ENCODE results near the gene PCDHGA5.

The PCDHGA5 gene

DNA sequence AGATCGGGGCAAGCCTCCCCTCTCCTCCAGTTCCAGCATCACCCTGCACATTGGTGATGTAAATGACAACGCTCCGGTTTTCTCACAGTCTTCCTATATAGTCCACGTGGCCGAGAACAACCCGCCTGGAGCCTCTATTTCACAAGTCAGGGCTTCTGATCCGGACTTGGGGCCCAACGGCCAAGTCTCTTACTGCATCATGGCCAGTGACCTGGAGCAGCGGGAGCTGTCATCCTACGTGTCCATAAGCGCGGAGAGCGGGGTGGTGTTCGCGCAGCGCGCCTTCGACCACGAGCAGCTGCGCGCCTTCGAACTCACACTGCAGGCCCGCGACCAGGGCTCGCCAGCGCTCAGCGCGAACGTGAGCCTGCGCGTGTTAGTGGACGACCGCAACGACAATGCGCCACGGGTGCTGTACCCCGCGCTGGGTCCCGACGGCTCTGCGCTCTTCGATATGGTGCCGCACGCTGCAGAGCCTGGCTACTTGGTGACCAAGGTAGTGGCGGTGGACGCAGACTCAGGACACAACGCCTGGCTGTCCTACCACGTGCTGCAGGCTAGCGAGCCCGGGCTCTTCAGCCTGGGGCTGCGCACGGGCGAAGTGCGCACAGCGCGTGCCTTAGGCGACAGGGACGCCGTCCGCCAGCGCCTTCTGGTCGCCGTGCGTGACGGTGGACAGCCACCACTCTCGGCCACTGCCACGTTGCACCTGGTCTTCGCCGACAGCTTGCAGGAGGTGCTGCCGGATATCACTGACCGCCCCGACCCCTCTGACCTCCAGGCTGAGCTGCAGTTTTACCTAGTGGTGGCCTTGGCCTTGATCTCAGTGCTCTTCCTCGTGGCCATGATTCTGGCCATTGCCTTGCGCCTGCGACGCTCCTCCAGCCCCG, 25.4 kb downstream of the PCDHGA5 start:
- Histone ChIP-seq H4K8ac (ENCODE audit: low read depth, low read length) (no peak overlapping the region), H3K23ac (ENCODE audit: low read depth, low read length, poor library complexity) (peak overlapping the region; percentile 16), H3K9ac (ENCODE audit: low read depth, low read length, poor library complexity) (peak overlapping the region; percentile 51), H2BK5ac (ENCODE audit: low read length) (no peak overlapping the region), H2AFZ (ENCODE audit: low read length) (no peak overlapping the region), H4K91ac (ENCODE audit: low read depth, low read length, poor library complexity) (no peak overlapping the region), H2AK5ac (ENCODE audit: low read depth, low read length) (no peak overlapping the region), H3K9me3 (replicated peaks in 1 of 2; ENCODE audit: control insufficient read depth in 2 of 2, insufficient read depth in 1 of 2, low read depth in 1 of 2, low read length in 2 of 2) (peaks cover 40 to 70% of the 10 kb centered on the region in 2 donors), H3K36me3 (replicated peaks in 1 of 2; ENCODE audit: control insufficient read depth in 2 of 2, insufficient read depth in 2 of 2, low read length in 2 of 2) (peaks cover 14 to 26% of the 10 kb centered on the region in 2 donors), H3K4me2 (ENCODE audit: insufficient read depth, low read length, poor library complexity, severe bottlenecking) (no peak overlapping the region), H3K79me1 (ENCODE audit: low read depth, low read length) (peaks cover 4% of the 10 kb centered on the region), H2BK120ac (ENCODE audit: low read depth, low read length) (no peak overlapping the region), H3K14ac (ENCODE audit: low read length) (no peak overlapping the region), H3K27ac (replicated peaks; ENCODE audit: low read length) (no peak overlapping the region), H3K4me3 (ENCODE audit: low read length in 2 of 2) (peak overlapping the region in 1 of 2 donors; percentile 24), H3K18ac (ENCODE audit: low read length) (peak overlapping the region; percentile 30), H2BK15ac (ENCODE audit: low read length) (no peak overlapping the region), H3K4ac (ENCODE audit: low read length) (no peak overlapping the region), H3K4me1 (ENCODE audit: control insufficient read depth in 2 of 2, insufficient read depth in 1 of 2, low read depth in 1 of 2, low read length in 2 of 2) (no peaks in the 10 kb centered on the region), H3K27me3 (ENCODE audit: control insufficient read depth in 3 of 3, insufficient read depth in 3 of 3, low read depth in 1 of 3, low read length in 3 of 3) (no peaks in the 10 kb centered on the region), H2BK12ac (ENCODE audit: low read length) (no peak overlapping the region)
- WGBS, 2 donors (ENCODE audit: extremely low coverage in 2 of 2, insufficient read length in 2 of 2, insufficient replicate concordance in 1 of 2): no CpG with 5 or more reads among the region's 77 CpGs
- DNase-seq (ENCODE audit: low spot score): no peak

DNA sequence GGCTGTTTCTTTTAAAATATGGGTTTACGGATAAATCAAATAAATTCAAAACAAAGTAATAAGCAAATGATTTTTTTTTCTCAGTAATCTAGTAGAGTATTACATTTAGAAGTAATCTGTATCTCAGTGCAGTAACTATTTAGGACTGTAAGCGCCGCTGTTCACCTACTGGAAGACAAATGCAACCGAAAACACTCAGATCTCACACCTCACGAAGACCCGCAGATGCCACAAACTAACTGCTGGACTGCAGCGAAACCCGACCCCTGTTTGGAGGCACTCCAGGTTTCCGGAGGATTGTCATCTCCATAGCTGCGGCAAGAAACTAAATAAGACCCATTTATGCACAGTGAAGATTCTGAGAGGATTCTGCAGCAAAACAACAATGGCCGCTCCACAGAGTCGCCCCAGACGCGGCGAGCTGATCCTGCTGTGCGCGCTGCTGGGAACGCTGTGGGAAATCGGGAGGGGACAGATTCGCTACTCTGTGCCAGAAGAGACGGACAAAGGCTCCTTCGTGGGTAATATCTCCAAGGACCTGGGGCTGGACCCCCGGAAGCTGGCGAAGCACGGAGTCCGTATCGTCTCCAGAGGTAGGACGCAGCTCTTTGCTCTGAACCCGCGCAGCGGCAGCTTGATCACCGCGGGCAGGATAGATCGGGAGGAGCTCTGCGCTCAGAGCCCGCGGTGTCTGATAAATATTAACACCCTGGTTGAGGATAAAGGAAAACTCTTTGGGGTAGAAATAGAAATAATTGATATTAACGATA, 28.7 kb downstream of the PCDHGA5 start, which contains the start of gene PCDHGA8:
TSS of gene PCDHGA8 (plus strand) at position 205 of the 770 bp plus-strand sequence. CDS start at position 386, 181 bp downstream.
- H3K4me2 ChIP-seq (ENCODE audit: insufficient read depth, low read length, poor library complexity, severe bottlenecking): no peak within 1 kb of the TSS
- H2BK15ac ChIP-seq (ENCODE audit: low read length): no peak within 1 kb of the TSS
- no peaks in the 10 kb centered on the region for H3K27me3 ChIP-seq (ENCODE audit: control insufficient read depth in 3 of 3, insufficient read depth in 3 of 3, low read depth in 1 of 3, low read length in 3 of 3)
- H3K18ac ChIP-seq (ENCODE audit: low read length): no peak within 1 kb of the TSS
- no peak within 1 kb of the TSS for H2AK5ac ChIP-seq (ENCODE audit: low read depth, low read length)
- H3K4ac ChIP-seq (ENCODE audit: low read length): no peak within 1 kb of the TSS
- H3K27ac ChIP-seq (replicated peaks; ENCODE audit: low read length): no peak within 1 kb of the TSS
- no CpG with 5 or more reads among the region's 38 CpGs for WGBS, 2 donors (ENCODE audit: extremely low coverage in 2 of 2, insufficient read length in 2 of 2, insufficient replicate concordance in 1 of 2)
- H3K9me3 ChIP-seq (replicated peaks in 1 of 2; ENCODE audit: control insufficient read depth in 2 of 2, insufficient read depth in 1 of 2, low read depth in 1 of 2, low read length in 2 of 2): peaks cover 40 to 85% of the 10 kb centered on the region in 2 donors
- H3K79me1 ChIP-seq (ENCODE audit: low read depth, low read length): peaks cover 6% of the 10 kb centered on the region
- H2AFZ ChIP-seq (ENCODE audit: low read length): no peak within 1 kb of the TSS
- no peak within 1 kb of the TSS for H2BK12ac ChIP-seq (ENCODE audit: low read length)
- DNase-seq (ENCODE audit: low spot score): no peak
- no peak within 1 kb of the TSS for H2BK120ac ChIP-seq (ENCODE audit: low read depth, low read length)
- no peak within 1 kb of the TSS for H4K91ac ChIP-seq (ENCODE audit: low read depth, low read length, poor library complexity)
- no peak within 1 kb of the TSS for H2BK5ac ChIP-seq (ENCODE audit: low read length)
- H4K8ac ChIP-seq (ENCODE audit: low read depth, low read length): no peak within 1 kb of the TSS
- H3K9ac ChIP-seq (ENCODE audit: low read depth, low read length, poor library complexity): no peak within 1 kb of the TSS
- H3K36me3 ChIP-seq (replicated peaks in 1 of 2; ENCODE audit: control insufficient read depth in 2 of 2, insufficient read depth in 2 of 2, low read length in 2 of 2): peaks cover 14 to 26% of the 10 kb centered on the region in 2 donors
- no peaks in the 10 kb centered on the region for H3K4me1 ChIP-seq (ENCODE audit: control insufficient read depth in 2 of 2, insufficient read depth in 1 of 2, low read depth in 1 of 2, low read length in 2 of 2)
- H3K23ac ChIP-seq (ENCODE audit: low read depth, low read length, poor library complexity): no peak within 1 kb of the TSS
- H3K4me3 ChIP-seq (ENCODE audit: low read length in 2 of 2): no peak within 1 kb of the TSS
- no peak within 1 kb of the TSS for H3K14ac ChIP-seq (ENCODE audit: low read length)

DNA sequence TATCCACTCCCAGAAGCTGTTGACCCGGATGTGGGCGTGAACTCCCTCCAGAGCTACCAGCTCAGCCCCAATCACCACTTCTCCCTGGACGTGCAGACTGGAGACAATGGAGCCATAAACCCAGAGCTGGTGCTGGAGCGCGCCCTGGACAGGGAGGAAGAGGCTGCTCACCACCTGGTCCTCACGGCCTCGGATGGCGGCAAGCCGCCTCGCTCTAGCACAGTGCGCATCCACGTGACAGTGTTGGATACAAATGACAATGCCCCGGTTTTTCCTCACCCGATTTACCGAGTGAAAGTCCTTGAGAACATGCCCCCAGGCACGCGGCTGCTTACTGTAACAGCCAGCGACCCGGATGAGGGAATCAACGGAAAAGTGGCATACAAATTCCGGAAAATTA, 29.3 kb downstream of the PCDHGA5 start:
- no peak for DNase-seq (ENCODE audit: low spot score)
- no peak overlapping the region for H3K27ac ChIP-seq (replicated peaks; ENCODE audit: low read length)
- WGBS, 2 donors (ENCODE audit: extremely low coverage in 2 of 2, insufficient read length in 2 of 2, insufficient replicate concordance in 1 of 2): no CpG with 5 or more reads among the region's 21 CpGs
- H3K14ac ChIP-seq (ENCODE audit: low read length): no peak overlapping the region
- H2BK5ac ChIP-seq (ENCODE audit: low read length): no peak overlapping the region
- H2BK15ac ChIP-seq (ENCODE audit: low read length): no peak overlapping the region
- H2BK12ac ChIP-seq (ENCODE audit: low read length): no peak overlapping the region
- no peak overlapping the region for H3K4me2 ChIP-seq (ENCODE audit: insufficient read depth, low read length, poor library complexity, severe bottlenecking)
- H2AFZ ChIP-seq (ENCODE audit: low read length): no peak overlapping the region
- peaks cover 39 to 83% of the 10 kb centered on the region in 2 donors for H3K9me3 ChIP-seq (replicated peaks in 1 of 2; ENCODE audit: control insufficient read depth in 2 of 2, insufficient read depth in 1 of 2, low read depth in 1 of 2, low read length in 2 of 2)
- H3K4ac ChIP-seq (ENCODE audit: low read length): no peak overlapping the region
- H3K9ac ChIP-seq (ENCODE audit: low read depth, low read length, poor library complexity): no peak overlapping the region
- H4K91ac ChIP-seq (ENCODE audit: low read depth, low read length, poor library complexity): no peak overlapping the region
- H3K79me1 ChIP-seq (ENCODE audit: low read depth, low read length): peaks cover 6% of the 10 kb centered on the region
- H4K8ac ChIP-seq (ENCODE audit: low read depth, low read length): no peak overlapping the region
- H3K4me3 ChIP-seq (ENCODE audit: low read length in 2 of 2): no peak overlapping the region
- no peaks in the 10 kb centered on the region for H3K4me1 ChIP-seq (ENCODE audit: control insufficient read depth in 2 of 2, insufficient read depth in 1 of 2, low read depth in 1 of 2, low read length in 2 of 2)
- H3K23ac ChIP-seq (ENCODE audit: low read depth, low read length, poor library complexity): no peak overlapping the region
- no peaks in the 10 kb centered on the region for H3K27me3 ChIP-seq (ENCODE audit: control insufficient read depth in 3 of 3, insufficient read depth in 3 of 3, low read depth in 1 of 3, low read length in 3 of 3)
- no peak overlapping the region for H3K18ac ChIP-seq (ENCODE audit: low read length)
- H3K36me3 ChIP-seq (replicated peaks in 1 of 2; ENCODE audit: control insufficient read depth in 2 of 2, insufficient read depth in 2 of 2, low read length in 2 of 2): peaks cover 14 to 26% of the 10 kb centered on the region in 2 donors
- H2AK5ac ChIP-seq (ENCODE audit: low read depth, low read length): no peak overlapping the region
- no peak overlapping the region for H2BK120ac ChIP-seq (ENCODE audit: low read depth, low read length)

Data from neuronal stem cell (in vitro differentiated cells).